GM04504 (cell line): Measurements from ENCODE around the gene AMACR.
"Not testable (repeated sequence)": the region's sequence is repeated elsewhere in the genome, so short reads cannot be mapped to it uniquely, and the experiment has no call there.

ENCODE experiments used
- DNase-seq: peaks from one replicate; pipeline ENCODE4 v3.0.0-alpha.2; 2012; ENCODE audit warnings: low read depth

The AMACR gene

DNA sequence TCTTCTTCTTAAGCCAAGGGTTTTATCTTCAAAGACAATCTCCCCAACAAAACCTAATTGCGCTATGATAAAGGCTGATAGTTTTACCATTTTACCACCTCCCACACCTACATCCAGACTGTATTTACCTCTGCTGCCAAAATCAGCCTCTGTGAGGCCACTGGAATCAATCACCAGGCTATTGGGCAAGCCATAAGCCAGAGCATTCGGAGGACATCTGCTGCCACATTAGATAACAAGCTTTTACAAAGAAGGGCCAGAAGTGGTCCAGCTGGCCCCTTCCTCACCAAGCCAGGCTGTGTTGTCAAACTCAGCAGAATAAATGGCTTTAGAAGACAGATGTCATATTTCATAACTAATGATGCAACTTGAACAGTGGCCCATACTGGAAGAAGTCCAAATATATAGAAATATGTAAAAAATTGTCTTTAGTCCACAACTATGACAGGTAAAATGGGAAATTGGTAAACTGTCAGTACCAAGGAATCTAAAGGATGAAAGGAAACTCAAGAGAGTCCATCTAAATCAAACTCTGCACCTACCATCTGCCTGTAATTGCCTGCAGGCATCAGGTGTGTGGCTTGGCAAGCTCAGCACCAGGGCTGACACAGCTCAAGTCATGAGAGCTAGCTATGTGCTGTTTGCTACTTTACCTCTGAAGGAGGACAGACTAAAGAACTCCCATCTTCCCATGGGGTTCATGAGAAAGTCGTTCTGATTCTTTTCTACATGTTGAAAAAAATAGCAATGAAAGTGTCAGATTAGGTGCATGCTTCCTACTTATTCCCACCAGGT, 39.4 kb downstream of the AMACR start:
- no peak for DNase-seq

DNA sequence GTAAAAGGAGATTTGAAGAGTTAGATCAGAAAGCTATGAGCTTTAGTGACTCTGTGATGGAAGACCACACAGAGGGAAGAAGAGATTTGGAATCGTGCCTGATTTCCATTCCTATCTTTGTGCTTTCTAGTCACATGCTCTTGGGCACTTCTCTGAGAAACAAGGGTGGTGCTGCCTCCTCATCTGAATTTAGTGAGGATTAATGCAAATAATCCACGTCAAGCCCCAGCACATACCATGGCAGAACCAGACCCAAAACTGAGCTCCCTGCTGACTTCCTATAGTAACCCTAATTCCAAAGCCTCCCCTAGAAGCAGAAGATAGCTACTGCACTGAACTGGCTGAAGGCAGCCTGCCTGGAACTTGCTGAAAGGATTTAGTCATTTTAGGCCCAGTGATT, 41.0 kb downstream of the AMACR start:
- no peak for DNase-seq

DNA sequence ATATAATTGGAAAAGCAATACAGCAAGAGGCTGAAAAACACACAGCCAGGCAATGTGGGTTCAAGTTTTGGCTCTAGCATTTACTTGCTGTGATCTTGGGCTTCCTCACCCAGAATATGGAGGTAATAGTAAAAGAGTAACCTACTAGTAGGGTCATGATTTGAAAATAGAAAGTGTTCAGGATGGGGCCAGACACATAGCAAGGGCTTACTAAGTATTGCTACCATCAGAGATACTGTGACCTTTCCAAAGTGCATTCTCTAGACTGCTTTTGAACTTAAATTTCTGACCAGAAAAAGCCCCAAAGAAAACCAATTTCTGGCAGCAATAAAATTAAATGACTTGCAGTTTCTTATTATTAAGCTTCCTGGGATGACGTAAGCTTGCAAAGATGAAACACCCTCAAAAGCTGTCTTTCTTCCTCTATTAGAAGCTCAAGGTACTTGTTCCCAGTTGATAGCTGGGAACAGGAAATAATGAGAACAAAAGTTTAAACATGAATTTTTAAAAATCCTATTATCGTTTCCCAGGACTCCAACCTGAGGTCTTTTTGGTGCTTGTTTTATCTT, 43.6 kb downstream of the AMACR start:
- no peak for DNase-seq

DNA sequence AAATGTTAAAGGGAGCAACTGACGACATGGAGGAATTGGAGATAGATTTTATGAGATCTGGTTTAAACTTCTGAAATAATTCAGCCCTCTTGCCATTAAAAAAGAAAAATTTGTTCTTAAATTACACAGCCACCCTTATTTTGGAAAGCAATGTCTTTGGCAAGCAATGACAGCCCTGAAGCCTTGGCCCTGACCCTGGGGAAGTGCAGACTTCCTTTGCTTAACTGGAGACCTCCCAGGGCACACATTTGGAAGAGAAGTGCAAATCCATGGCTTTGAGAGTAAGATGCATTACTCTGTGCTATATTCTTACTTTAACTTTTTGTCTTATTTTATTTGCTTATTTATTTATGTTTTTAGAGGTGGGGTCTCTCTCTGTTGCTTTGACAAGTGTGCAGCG, 49.7 kb downstream of the AMACR start:
- DNase-seq, result no peak

DNA sequence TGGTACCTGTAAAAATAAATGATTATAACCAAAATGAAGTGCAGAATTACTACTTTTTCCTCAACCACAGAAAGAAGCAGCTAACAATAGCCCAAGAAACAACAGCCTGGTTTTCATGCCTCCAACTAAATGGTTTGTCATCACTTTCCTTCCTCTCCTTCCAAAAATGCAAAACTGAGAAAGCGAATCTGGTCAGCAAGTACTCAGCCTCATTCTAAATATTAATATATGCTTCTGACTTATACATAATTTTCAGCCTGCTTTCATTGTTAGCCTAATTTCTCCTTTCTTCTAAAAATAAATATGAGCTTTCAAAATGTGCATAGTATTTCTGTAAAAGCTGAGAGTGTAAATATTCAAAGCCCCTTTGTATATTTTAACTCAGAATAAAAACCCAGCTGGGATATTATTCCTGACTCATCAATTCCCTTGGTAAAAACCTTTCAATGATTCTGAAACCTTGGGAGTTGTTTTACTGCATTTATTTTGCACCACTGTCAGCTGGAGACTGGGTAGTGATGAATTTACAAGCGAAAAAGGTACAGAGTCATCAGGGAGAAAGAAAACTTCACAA, 50.2 kb downstream of the AMACR start:
- DNase-seq, result no peak

DNA sequence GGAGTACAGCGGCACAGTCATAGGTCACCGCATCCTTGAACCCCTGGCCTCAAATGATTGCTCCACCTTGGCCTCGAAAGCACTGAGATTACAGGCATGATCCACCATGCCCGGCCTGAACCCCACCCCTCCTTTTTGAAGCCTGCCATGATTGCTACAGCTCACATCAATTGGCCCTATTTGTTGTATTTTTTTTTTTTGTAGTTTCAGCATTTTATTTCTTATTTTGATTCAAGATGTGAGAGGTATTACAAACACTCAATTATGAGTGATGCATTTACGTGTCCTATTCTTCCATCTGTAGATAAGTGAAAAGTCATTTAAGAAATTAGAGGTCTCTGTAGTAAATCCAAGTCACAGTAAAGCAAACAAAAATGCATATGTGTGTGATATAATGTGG, 55.7 kb downstream of the AMACR start:
- not testable (repeated sequence) for DNase-seq

DNA sequence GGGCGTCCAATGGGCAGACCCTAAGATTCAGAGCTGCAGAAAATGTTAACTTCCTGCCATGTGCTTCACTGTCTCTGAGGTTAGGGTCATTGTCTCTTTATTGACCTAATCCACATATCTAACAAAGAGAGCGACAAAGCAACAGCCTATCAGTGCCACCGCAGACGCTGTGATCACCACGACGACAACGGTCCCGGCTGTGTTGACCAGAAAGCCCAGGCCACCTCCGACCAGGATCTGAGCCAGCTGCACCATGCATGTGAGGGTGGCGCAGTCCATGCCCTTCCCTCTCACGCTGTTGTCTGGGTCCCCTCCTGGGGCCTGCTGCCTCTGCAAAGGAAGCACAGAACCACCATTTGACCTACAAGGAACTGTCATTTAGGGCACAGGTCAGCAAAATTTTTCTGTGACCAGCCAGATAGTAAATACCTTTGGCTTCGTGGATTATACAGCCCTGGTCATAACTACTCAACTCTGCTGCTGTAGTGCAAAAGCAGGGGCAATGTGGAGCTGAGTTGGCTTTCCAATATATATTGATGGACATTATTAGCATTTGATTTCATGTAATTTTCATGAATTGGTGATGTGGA, 63.2 kb downstream of the AMACR start:
- DNase-seq, result no peak

DNA sequence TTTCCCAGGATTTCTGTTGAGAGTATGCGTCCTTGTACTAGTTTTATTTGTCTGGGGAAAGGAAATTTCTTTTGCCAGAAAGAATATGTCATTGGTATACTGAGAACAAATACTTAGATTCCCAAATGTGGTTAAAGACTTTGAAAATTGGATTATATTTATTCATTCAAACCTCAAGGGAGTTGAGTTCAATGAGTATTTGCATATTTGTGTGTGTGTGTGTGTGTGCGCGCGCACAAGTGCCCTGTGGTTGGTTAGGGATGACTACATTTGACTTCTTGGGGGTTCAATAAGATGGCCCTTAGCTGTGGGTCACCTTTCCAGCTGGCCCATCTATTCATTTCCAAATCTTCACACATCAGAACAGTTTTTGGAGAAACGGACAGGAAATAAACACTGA, 66.8 kb downstream of the AMACR start:
- no peak for DNase-seq

DNA sequence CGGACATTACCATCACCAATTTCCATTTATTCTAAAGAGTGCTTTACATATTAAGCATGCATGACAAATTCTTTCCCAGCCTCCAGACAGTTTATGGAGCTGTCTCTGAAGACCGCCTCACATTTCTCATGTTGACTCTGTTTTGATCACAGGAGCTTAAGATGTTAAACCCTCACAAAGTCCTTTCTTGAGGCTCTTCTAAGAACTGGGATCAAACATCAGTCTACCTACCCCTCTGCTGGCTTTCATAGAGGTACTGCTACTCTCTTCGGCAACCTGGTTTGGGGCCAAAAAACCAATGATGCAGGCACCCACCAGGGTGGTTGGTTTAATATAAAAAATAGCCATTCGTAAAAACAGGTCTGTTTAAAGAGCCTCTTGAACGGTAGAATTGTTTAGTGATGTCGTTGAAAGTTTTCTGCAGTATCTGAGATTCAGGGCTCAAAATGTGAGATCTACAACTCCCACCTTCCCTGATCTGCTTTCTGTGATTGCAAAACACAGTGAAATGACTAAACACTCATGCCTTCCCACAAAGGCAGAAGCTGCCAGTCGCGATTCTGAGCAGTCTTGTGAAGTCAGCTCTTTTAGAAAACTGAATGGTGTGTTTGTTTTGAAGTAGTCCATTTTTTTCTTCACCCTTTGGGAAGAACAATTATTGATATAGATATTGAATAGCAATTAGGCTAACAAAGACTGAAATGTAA, 68.1 kb downstream of the AMACR start:
- DNase-seq, result no peak

DNA sequence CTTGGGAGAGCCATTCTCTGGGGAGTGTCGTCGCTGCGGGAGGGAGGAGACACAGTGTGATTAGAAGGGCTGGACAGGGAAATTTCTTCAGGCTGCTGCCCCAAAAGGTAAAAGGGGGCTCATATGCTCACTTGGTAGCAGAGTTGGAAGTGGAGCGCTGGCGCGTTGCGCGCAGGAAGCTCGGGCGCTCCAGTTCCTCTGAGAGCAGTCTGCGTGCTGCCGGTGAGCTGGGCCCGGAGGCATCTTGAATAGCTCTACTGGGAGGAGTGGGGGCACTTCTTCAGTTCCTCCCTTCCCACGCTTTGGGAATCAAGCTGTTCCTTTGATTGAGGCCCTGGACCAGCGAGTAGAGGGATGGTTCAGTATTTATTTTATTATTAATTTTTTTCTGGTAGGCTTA, 69.0 kb downstream of the AMACR start:
- DNase-seq, result no peak

DNA sequence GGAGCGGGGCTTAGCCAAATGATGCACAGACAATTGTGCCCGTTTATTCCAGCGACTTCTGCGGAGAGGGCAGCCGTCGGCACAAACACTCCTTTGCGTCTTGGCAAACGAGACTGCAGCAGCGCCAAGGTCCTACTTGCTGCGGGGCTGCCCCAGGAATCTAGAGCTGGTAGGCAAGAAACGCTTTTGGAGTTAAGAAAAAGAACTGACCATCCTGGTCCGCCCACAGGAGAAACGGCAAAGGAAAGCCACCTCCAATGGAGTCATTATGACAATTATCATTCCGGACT, 69.4 kb downstream of the AMACR start:
- DNase-seq, result no peak

DNA sequence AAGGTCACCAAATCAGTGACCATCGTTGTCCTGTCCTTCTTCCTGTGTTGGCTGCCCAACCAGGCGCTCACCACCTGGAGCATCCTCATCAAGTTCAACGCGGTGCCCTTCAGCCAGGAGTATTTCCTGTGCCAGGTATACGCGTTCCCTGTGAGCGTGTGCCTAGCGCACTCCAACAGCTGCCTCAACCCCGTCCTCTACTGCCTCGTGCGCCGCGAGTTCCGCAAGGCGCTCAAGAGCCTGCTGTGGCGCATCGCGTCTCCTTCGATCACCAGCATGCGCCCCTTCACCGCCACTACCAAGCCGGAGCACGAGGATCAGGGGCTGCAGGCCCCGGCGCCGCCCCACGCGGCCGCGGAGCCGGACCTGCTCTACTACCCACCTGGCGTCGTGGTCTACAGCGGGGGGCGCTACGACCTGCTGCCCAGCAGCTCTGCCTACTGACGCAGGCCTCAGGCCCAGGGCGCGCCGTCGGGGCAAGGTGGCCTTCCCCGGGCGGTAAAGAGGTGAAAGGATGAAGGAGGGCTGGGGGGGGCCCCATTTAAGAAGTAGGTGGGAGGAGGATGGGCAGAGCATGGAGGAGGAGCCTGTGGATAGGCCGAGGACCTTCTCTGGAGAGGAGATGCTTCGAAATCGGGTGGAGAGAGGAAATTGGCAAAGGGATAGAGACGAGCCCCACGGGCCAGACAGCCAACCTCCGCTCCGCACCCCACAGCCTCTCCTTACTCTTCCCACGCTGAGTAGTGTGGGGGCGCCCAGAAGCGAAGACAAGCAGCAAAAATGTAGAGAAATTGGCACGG, 69.9 kb downstream of the AMACR start:
- DNase-seq, result no peak

DNA sequence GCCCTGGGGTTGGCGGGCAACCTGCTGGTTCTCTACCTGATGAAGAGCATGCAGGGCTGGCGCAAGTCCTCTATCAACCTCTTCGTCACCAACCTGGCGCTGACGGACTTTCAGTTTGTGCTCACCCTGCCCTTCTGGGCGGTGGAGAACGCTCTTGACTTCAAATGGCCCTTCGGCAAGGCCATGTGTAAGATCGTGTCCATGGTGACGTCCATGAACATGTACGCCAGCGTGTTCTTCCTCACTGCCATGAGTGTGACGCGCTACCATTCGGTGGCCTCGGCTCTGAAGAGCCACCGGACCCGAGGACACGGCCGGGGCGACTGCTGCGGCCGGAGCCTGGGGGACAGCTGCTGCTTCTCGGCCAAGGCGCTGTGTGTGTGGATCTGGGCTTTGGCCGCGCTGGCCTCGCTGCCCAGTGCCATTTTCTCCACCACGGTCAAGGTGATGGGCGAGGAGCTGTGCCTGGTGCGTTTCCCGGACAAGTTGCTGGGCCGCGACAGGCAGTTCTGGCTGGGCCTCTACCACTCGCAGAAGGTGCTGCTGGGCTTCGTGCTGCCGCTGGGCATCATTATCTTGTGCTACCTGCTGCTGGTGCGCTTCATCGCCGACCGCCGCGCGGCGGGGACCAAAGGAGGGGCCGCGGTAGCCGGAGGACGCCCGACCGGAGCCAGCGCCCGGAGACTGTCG, 70.7 kb downstream of the AMACR start:
- DNase-seq, result no peak

DNA sequence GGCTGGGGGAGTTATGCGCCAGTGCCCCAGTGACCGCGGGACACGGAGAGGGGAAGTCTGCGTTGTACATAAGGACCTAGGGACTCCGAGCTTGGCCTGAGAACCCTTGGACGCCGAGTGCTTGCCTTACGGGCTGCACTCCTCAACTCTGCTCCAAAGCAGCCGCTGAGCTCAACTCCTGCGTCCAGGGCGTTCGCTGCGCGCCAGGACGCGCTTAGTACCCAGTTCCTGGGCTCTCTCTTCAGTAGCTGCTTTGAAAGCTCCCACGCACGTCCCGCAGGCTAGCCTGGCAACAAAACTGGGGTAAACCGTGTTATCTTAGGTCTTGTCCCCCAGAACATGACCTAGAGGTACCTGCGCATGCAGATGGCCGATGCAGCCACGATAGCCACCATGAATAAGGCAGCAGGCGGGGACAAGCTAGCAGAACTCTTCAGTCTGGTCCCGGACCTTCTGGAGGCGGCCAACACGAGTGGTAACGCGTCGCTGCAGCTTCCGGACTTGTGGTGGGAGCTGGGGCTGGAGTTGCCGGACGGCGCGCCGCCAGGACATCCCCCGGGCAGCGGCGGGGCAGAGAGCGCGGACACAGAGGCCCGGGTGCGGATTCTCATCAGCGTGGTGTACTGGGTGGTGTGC, 71.4 kb downstream of the AMACR start, which contains the start of gene RXFP3:
RXFP3 (plus strand) TSS at position 6 of the 636 bp plus-strand sequence; CDS start at position 361, 355 bp downstream.
- peak; percentile 1 for DNase-seq
